ENCODE data around the gene ADCY10.

DNA sequence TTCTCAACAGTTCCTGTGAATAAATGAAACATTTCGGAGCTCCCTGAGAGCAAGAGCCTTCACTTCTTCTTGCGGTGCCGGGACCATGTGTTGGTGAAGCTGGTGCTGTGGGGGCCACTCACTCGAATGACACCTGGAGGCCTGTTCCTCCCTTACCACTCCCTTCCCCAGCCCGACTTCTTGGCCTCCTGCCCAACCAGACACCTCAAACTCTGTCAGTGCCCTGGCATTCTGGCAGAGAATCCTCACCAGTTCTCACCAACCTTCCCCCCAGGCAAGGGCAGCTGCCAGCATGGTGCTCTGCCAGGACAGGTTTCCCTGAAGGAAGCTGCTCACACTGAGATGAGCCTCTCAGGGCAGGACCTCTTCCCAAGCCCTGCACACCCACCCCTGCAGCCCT lies 123.8 kb downstream of the ADCY10 start:
- TF ChIP-seq, protein P1, sequence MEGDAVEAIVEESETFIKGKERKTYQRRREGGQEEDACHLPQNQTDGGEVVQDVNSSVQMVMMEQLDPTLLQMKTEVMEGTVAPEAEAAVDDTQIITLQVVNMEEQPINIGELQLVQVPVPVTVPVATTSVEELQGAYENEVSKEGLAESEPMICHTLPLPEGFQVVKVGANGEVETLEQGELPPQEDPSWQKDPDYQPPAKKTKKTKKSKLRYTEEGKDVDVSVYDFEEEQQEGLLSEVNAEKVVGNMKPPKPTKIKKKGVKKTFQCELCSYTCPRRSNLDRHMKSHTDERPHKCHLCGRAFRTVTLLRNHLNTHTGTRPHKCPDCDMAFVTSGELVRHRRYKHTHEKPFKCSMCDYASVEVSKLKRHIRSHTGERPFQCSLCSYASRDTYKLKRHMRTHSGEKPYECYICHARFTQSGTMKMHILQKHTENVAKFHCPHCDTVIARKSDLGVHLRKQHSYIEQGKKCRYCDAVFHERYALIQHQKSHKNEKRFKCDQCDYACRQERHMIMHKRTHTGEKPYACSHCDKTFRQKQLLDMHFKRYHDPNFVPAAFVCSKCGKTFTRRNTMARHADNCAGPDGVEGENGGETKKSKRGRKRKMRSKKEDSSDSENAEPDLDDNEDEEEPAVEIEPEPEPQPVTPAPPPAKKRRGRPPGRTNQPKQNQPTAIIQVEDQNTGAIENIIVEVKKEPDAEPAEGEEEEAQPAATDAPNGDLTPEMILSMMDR (IDR thresholded peaks at IDR 0.05), result no peak
- no peak for TF ChIP-seq POLR2A (IDR thresholded peaks at IDR 0.05)

Data from adrenal gland (tissue), 5 donors.